ENCODE results near the gene MSL3B.

DNA sequence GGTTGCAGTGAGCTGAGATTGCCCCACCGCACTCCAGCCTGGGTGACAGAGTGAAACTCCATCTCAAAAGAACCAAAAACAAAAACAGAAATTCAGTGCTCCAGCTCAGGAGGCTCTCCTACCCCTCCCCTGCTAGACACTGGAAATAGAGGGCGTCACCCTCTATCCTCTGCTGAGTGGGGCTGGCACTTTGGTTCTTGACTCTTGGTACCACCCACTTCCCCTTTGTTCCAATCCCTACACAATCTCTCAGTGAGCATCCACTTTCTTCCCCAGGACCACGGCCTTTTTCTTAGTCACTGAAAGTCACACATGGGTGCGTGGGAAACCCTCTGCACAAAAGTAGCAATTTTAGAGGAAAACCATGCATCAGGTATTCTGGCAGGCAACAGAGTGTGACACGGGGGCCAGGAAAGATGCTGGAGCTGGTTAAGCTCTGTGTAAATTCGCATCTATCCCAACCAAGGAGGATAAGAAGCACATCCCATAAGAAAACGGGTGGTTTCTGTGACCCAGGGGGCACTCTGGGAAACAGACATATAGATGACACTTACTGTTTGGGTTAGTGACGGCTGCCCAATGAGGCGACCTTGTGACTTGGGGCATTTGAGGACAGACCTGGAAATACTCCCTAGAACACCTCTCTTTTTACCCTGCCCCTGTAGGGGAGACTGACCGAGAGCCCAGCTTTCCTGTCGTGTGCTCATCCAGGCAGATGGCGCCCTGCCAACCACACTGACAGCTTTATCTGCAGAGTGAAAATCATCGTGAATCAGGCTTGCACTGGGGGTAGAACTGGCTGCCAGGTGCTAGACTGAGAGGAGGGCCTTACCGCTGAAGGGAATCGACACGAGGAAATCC lies 21.6 kb downstream of the MSL3B start:
- TF ChIP-seq POLR2A (IDR thresholded peaks at IDR 0.05) (no peak), CTCF (IDR thresholded peaks at IDR 0.05) (no peak), EP300 (IDR thresholded peaks at IDR 0.05) (no peak), POLR2AphosphoS5 (IDR thresholded peaks at IDR 0.05) (no peak)
